GM12878 (cell line): ENCODE data around the gene SETBP1. TPM values are rescaled to one million over a fixed set of nuclear protein-coding genes. Genes with fewer than 3 reads are reported as not detected.

ENCODE experiments used
- ATAC-seq: fragments of 200-7000 bp; cut with Tn5 transposase; 3 replicates; pipeline ENCODE4 v1.9.1; 2020; ENCODE audit warnings: mild to moderate bottlenecking, moderate library complexity
- BruUV-seq: library from RNA; stranded (reverse); fragments of 400-500 nt; replicated peaks from 2 replicates; lab custom pipeline; 2021; lab: Mats Ljungman, UMichigan
- CTCF ChIA-PET: fragments of 300-600 bp; sonication (Branson Sonifier 250); formaldehyde crosslinking; extraction: SDS; loops from one replicate; lab custom pipeline; 2021; ENCODE audit warnings: inconsistent platforms; lab: Yijun Ruan, JAX
- POLR2A ChIA-PET: fragments of 350-600 bp; formaldehyde crosslinking; extraction: SDS; loops from one replicate; lab custom pipeline; 2021; ENCODE audit warnings: inconsistent platforms; lab: Charles Lee
- RAD21 ChIA-PET: fragments of 300-600 bp; sonication (Branson Sonifier 250); formaldehyde crosslinking; loops from one replicate; lab custom pipeline; 2023; ENCODE audit warnings: antibody characterized with exemption; ENCODE audit not compliant: unreplicated experiment; lab: Charles Lee
- SMC1A ChIA-PET: fragments of 300-600 bp; sonication (Branson Sonifier 250); formaldehyde crosslinking; loops from one replicate; lab custom pipeline; 2023; ENCODE audit not compliant: unreplicated experiment, uncharacterized antibody; lab: Charles Lee
- DNase-seq: peaks from one replicate; pipeline ENCODE4 v3.0.0-alpha.2; 2011; ENCODE audit warnings: low read depth, low spot score
- FAIRE-seq: peaks from 3 replicates; lab custom pipeline; 2011; peaks lifted over from hg19 to GRCh38; lab: Jason Lieb, UNC
- H2AFZ ChIP-seq: 2 replicates; pipeline ENCODE4 v1.6.0; 2011; ENCODE audit warnings: low read depth, low read length, control low read depth; ENCODE audit not compliant: control insufficient read depth
- H3K27ac ChIP-seq: 2 replicates; pipeline ENCODE4 v1.5.1; 2011; ENCODE audit warnings: control low read depth; ENCODE audit not compliant: control insufficient read depth, insufficient read depth
- H3K27me3 ChIP-seq, 2 experiments: replicated peaks in 1 of 2; 2 replicates each; pipeline versions ENCODE4 v1.6.0 to v1.6.1; 2011; ENCODE audit warnings: low read length in 1 of 2; ENCODE audit not compliant: control insufficient read depth in 2 of 2, insufficient read depth in 2 of 2
- H3K36me3 ChIP-seq, 2 experiments: 2 replicates each; pipeline ENCODE4 v1.5.1; 2011; ENCODE audit warnings: low read length in 1 of 2; ENCODE audit not compliant: control insufficient read depth in 2 of 2, insufficient read depth in 2 of 2
- H3K4me1 ChIP-seq: 2 replicates; pipeline ENCODE4 v1.6.1; 2011; ENCODE audit warnings: mild to moderate bottlenecking, low read length, moderate library complexity, mixed read lengths; ENCODE audit not compliant: control insufficient read depth, insufficient read depth
- H3K4me2 ChIP-seq: 2 replicates; pipeline ENCODE4 v1.6.0; 2011; ENCODE audit warnings: control low read depth; ENCODE audit not compliant: control insufficient read depth, insufficient read depth
- H3K4me3 ChIP-seq: fragments of 200-600 bp; sonication (generic); 2 replicates; pipeline ENCODE4 v1.5.1; 2016
- H3K79me2 ChIP-seq: 2 replicates; pipeline ENCODE4 v1.6.0; 2011; ENCODE audit warnings: low read length; ENCODE audit not compliant: control insufficient read depth, insufficient read depth
- H3K9ac ChIP-seq: 2 replicates; pipeline ENCODE4 v1.8.0; 2011; ENCODE audit warnings: low read length, control low read depth, mixed read lengths; ENCODE audit not compliant: control insufficient read depth, insufficient read depth
- H3K9me3 ChIP-seq: replicated peaks from 3 replicates; pipeline ENCODE4 v1.5.1; 2011; ENCODE audit warnings: mild to moderate bottlenecking, low read length; ENCODE audit not compliant: control insufficient read depth, insufficient read depth
- H4K20me1 ChIP-seq: 2 replicates; pipeline ENCODE4 v1.6.0; 2011; ENCODE audit not compliant: control insufficient read depth, insufficient read depth
- BCL11A ChIP-seq: IDR thresholded peaks from 2 replicates; pipeline ENCODE4 v1.6.1; 2011; ENCODE audit warnings: low read depth, low read length
- BRCA1 ChIP-seq: IDR thresholded peaks from 2 replicates; pipeline ENCODE4 v1.6.1; 2011; ENCODE audit warnings: low read depth, low read length, improper control_type of control experiment
- E2F8 ChIP-seq: fragments of 450-650 bp; IDR thresholded peaks from 2 replicates; pipeline ENCODE4 v1.6.1; 2018; ENCODE audit warnings: mild to moderate bottlenecking, low read depth, moderate library complexity; ENCODE audit not compliant: partially characterized antibody
- KAT2A ChIP-seq: conservative IDR thresholded peaks from 2 replicates; pipeline ENCODE4 v1.6.1; 2011; ENCODE audit warnings: low read depth, low read length; ENCODE audit not compliant: control insufficient read depth
- PRDM15 ChIP-seq: fragments of 450-650 bp; formaldehyde crosslinking; IDR thresholded peaks from 2 replicates; pipeline ENCODE4 v1.4.0; 2020; ENCODE audit warnings: mild to moderate bottlenecking, moderate library complexity
- RB1 ChIP-seq: fragments of 450-650 bp; formaldehyde crosslinking; IDR thresholded peaks from 2 replicates; pipeline ENCODE4 v1.6.1; 2017; ENCODE audit warnings: mild to moderate bottlenecking, borderline replicate concordance
- RELB ChIP-seq: fragments of 450-650 bp; IDR thresholded peaks from 2 replicates; pipeline ENCODE4 v1.6.1; 2017; ENCODE audit warnings: low read depth, mild to moderate bottlenecking, moderate library complexity
- SRF ChIP-seq, 2 experiments: IDR thresholded peaks; 2 replicates each; pipeline ENCODE4 v1.6.1; 2011; ENCODE audit warnings: low read depth in 2 of 2, low read length in 2 of 2, mild to moderate bottlenecking in 1 of 2, moderate library complexity in 1 of 2
- YY1 ChIP-seq: IDR thresholded peaks from 2 replicates; pipeline ENCODE4 v1.6.1; 2011; ENCODE audit warnings: low read depth, mild to moderate bottlenecking, low read length
- ZBTB40 ChIP-seq: fragments of 450-650 bp; IDR thresholded peaks from 2 replicates; pipeline ENCODE4 v1.6.1; 2016; ENCODE audit warnings: mild to moderate bottlenecking, moderate library complexity, borderline replicate concordance
- WGBS: methylation state at CpG from one replicate; pipeline ENCODE4 v1.1.6; 2016; ENCODE audit warnings: low lambda C conversion rate; ENCODE audit not compliant: insufficient replicate concordance, insufficient coverage; ENCODE audit errors: missing lambda C conversion rate; 5-methylcytosine and 5-hydroxymethylcytosine counted together
- in situ Hi-C: fragments of 300-500 bp; cut with MboI; formaldehyde crosslinking; loops from 9 replicates; pipeline ENCODE4 v1.14.3; 2018; ENCODE audit warnings: mixed read lengths
- intact Hi-C: fragments of 100-400 bp; cut with micrococcal nuclease; formaldehyde crosslinking; loops from one replicate; pipeline ENCODE4 v1.14.2; 2022; ENCODE audit not compliant: unreplicated experiment
- polyA plus RNA-seq, 11 experiments: library from polyadenylated mRNA; depleted of rRNA in 4 of 11; unstranded in 6 of 11; stranded (reverse) in 5 of 11; fragments of >200 nt; fragmentation: Nextera tagmentation in 4 of 11; fragmentation: Illumina TruSeq in 1 of 11; extraction: Ambion mirVana in 4 of 11; extraction: Trizol in 1 of 11; gene quantifications; 1 replicate in 1 of 11; 2 replicates in 10 of 11; pipeline versions ENCODE4 v1.2.1 to v1.2.3, GENCODE V29; 2011 to 2016; ENCODE audit warnings: inconsistent platforms in 2 of 11, missing spikeins in 2 of 11, low read depth in 1 of 11
- total RNA-seq, 4 experiments: library from RNA; depleted of rRNA in 3 of 4; stranded (reverse); fragments of >200 nt in 3 of 4; fragmentation: Illumina TruSeq in 1 of 4; extraction: Trizol in 1 of 4; gene quantifications; 2 replicates each; pipeline versions ENCODE4 v1.2.1 to v1.2.3, GENCODE V29; 2013 to 2021

SETBP1 gene
- total and polyA plus RNA-seq, 10 of the 15 experiments (the other 5 are each of a cell fraction or from before 2014, with no cell fraction given), result 0.99 to 29.7 (median 8.3) TPM

- no peak for TF ChIP-seq ZBTB40
These were observed 254.8 kb downstream of the SETBP1 start (continued) for GRCh38 chr18:44935455-44935854.

- Histone ChIP-seq H3K27me3 (no peaks in the 10 kb centered on the region), H3K4me3 (no peak overlapping the region), H3K9me3 (no peaks in the 10 kb centered on the region), H3K36me3 (peaks cover 0 to 2% of the 10 kb centered on the region in 2 experiments; a peak in 2 of 4 replicates), H3K4me1 (no peaks in the 10 kb centered on the region), H3K9ac (no peak overlapping the region), H3K4me2 (no peak overlapping the region), H4K20me1 (no peaks in the 10 kb centered on the region), H2AFZ (no peak overlapping the region), H3K79me2 (no peaks in the 10 kb centered on the region), H3K27ac (no peak overlapping the region)
- in situ Hi-C loops, result no loop called here
- ATAC-seq (no peak), FAIRE-seq (no peak), DNase-seq (no peak)
- SMC1A ChIA-PET, result interaction anchor here (1.2 to 1.5 kb wide), 4 partner anchors 10 to 177 kb away, joined by 3 to 6 read pairs (median 5); no protein-coding TSS in a partner anchor
- RAD21 ChIA-PET, result interaction anchor here (0.7 to 1.6 kb wide), 2 partner anchors 24 to 276 kb away, joined by 3 to 4 read pairs; no protein-coding TSS in a partner anchor
- POLR2A ChIA-PET, result no interaction called here
- BruUV-seq, result no TSS peak
- CTCF ChIA-PET, result no interaction called here
- 14% methylated on average over 6 of the region's 6 CpGs for WGBS
- intact Hi-C loops, result no loop called here
- no peak for TF ChIP-seq KAT2A
- no peak for TF ChIP-seq SRF (IDR thresholded peaks at IDR 0.05; ENCODE audit: low read depth in 2 of 2, low read length in 2 of 2)
- TF ChIP-seq PRDM15, result no peak
- no peak for TF ChIP-seq BRCA1
- no peak for TF ChIP-seq BCL11A
- TF ChIP-seq RELB, result no peak
- TF ChIP-seq YY1, result no peak
- TF ChIP-seq RB1, result no peak
- no peak for TF ChIP-seq E2F8
These were observed 255.8 kb downstream of the SETBP1 start for GRCh38 chr18:44936485-44936884.
